A673 (cell line): ENCODE results near the gene RHBG. TPM values are rescaled to one million over a fixed set of nuclear protein-coding genes. Genes with fewer than 3 reads are reported as not detected.
A peak's percentile ranks its signal among the peaks of the same experiment; 100 is the strongest.

Source experiments
- BruUV-seq: library from RNA; stranded (reverse); fragments of 400-500 nt; replicated peaks from 2 replicates; lab custom pipeline; 2021; lab: Mats Ljungman, UMichigan
- CTCF ChIA-PET: fragments of 300-600 bp; sonication (Branson Sonifier 250); formaldehyde crosslinking; loops from one replicate; lab custom pipeline; 2022; ENCODE audit warnings: antibody characterized with exemption; lab: Charles Lee
- POLR2A ChIA-PET: fragments of 300-600 bp; sonication (Branson Sonifier 250); formaldehyde crosslinking; loops from one replicate; lab custom pipeline; 2022; ENCODE audit warnings: antibody characterized with exemption; ENCODE audit not compliant: low non-redundant PET; lab: Charles Lee
- DNase-seq: peaks from one replicate; pipeline ENCODE4 v3.0.0-alpha.2; 2015; ENCODE audit warnings: low spot score
- H3K27ac ChIP-seq: fragments of 200-600 bp; sonication (generic); 2 replicates; pipeline ENCODE4 v1.5.1; 2016; ENCODE audit warnings: mixed run types, low read depth, mild to moderate bottlenecking, mixed read lengths, antibody characterized with exemption, low read length; ENCODE audit not compliant: poor library complexity, severe bottlenecking
- H3K27me3 ChIP-seq: fragments of 200-600 bp; sonication (generic); replicated peaks from 2 replicates; pipeline ENCODE4 v1.6.1; 2017; ENCODE audit warnings: mixed run types, low read depth, mild to moderate bottlenecking, mixed read lengths, antibody characterized with exemption, low read length; ENCODE audit not compliant: insufficient read depth, poor library complexity
- H3K36me3 ChIP-seq: fragments of 200-600 bp; sonication (generic); 2 replicates; pipeline ENCODE4 v1.6.1; 2016; ENCODE audit warnings: mixed run types, mild to moderate bottlenecking, mixed read lengths, antibody characterized with exemption, low read length; ENCODE audit not compliant: insufficient read depth, poor library complexity, severe bottlenecking
- H3K4me1 ChIP-seq: fragments of 200-600 bp; sonication (generic); 2 replicates; pipeline ENCODE4 v1.6.1; 2017; ENCODE audit warnings: mixed run types, mild to moderate bottlenecking, mixed read lengths, antibody characterized with exemption, low read length; ENCODE audit not compliant: insufficient read depth, poor library complexity, severe bottlenecking
- H3K4me3 ChIP-seq: fragments of 200-600 bp; sonication (generic); 2 replicates; pipeline ENCODE4 v1.5.1; 2016; ENCODE audit warnings: low read depth, mixed run types, mild to moderate bottlenecking, mixed read lengths, low read length; ENCODE audit not compliant: poor library complexity, severe bottlenecking
- H3K9me3 ChIP-seq: fragments of 200-600 bp; sonication (generic); 2 replicates; pipeline ENCODE4 v1.6.1; 2016; ENCODE audit warnings: mixed run types, low read depth, mild to moderate bottlenecking, mixed read lengths, antibody characterized with exemption, low read length; ENCODE audit not compliant: poor library complexity, severe bottlenecking
- EZH2 ChIP-seq: fragments of 200-600 bp; sonication (generic); IDR thresholded peaks from 2 replicates; pipeline ENCODE4 v1.6.1; 2017; ENCODE audit warnings: borderline replicate concordance, low read depth, mild to moderate bottlenecking, mixed read lengths, antibody characterized with exemption, low read length; ENCODE audit not compliant: poor library complexity, severe bottlenecking
- intact Hi-C: fragments of 100-400 bp; cut with micrococcal nuclease; formaldehyde crosslinking; loops from one replicate; pipeline ENCODE4 v1.10.0; 2022; ENCODE audit not compliant: unreplicated experiment
- total RNA-seq: library from RNA; stranded (reverse); gene quantifications from 2 replicates; pipeline ENCODE4 v1.2.3, GENCODE V29; 2021
- TF ChIP-seq, protein P1 (sequence below): fragments of 300-800, 200-600 bp; sonication (generic); conservative IDR thresholded peaks from 2 replicates; pipeline ENCODE4 v1.5.1; 2017; ENCODE audit warnings: low read depth, mild to moderate bottlenecking, antibody characterized with exemption, low read length, moderate library complexity, mixed read lengths

Gene RHBG
- total RNA-seq, 1 experiment from 2014 or later: not detected

DNA sequence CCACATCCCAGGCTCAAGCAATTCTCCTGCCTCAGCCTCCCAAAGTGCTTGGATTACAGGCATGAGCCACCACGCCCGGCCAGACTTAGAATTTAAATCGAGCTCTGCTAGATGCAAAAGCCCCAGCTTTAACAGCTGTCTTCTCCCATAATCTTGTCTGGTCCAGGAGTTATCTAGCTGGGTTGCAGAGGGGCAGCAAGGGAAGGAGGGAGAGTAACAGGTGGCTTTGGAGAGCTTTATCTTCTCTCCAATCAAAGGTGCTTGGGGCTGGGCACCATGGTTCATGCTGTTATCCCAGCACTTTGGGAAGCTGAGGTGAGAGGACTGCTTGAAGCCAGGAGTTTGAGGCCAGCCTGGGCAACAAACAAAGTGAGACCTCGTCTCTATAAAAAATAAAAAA, 3.9 kb downstream of the RHBG start:
- TF ChIP-seq EZH2: no peak
- TF ChIP-seq, protein P1, sequence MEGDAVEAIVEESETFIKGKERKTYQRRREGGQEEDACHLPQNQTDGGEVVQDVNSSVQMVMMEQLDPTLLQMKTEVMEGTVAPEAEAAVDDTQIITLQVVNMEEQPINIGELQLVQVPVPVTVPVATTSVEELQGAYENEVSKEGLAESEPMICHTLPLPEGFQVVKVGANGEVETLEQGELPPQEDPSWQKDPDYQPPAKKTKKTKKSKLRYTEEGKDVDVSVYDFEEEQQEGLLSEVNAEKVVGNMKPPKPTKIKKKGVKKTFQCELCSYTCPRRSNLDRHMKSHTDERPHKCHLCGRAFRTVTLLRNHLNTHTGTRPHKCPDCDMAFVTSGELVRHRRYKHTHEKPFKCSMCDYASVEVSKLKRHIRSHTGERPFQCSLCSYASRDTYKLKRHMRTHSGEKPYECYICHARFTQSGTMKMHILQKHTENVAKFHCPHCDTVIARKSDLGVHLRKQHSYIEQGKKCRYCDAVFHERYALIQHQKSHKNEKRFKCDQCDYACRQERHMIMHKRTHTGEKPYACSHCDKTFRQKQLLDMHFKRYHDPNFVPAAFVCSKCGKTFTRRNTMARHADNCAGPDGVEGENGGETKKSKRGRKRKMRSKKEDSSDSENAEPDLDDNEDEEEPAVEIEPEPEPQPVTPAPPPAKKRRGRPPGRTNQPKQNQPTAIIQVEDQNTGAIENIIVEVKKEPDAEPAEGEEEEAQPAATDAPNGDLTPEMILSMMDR: no peak
- Histone ChIP-seq H3K27ac (no peak overlapping the region), H3K9me3 (no peaks in the 10 kb centered on the region), H3K4me1 (no peaks in the 10 kb centered on the region), H3K27me3 (no peaks in the 10 kb centered on the region), H3K4me3 (no peak overlapping the region), H3K36me3 (no peaks in the 10 kb centered on the region)
- intact Hi-C loops: no loop called here
- CTCF ChIA-PET: interaction anchor here (1.1 kb wide), 1 partner anchor 12 kb away, joined by 3 read pairs; no protein-coding TSS in a partner anchor
- no peak for DNase-seq
- BruUV-seq: no TSS peak
- POLR2A ChIA-PET: no interaction called here

DNA sequence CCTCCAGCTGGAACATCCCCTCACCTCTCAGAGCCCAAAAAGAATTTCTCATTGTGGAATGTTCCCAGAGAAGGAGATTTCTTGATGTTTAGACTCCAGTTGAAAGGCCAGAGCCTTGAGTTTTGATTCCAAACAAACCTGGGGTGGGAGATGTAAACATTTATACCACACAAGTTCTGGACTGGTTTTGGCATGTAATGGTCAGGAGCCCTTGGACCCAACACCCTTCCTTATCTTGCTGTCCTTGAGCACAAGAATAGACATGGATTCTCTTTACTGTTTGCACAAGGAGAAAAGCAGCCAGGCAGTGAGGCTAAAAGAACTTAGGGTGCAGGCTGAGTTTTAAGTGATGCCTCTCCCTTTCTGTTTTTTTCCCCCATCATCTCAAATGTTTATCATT, 4.5 kb downstream of the RHBG start:
- ChIA-PET POLR2A (no interaction called here), CTCF (interaction anchor here (1.1 kb wide), 1 partner anchor 11 kb away, joined by 3 read pairs; no protein-coding TSS in a partner anchor)
- no peaks in the 10 kb centered on the region for H3K36me3 ChIP-seq
- intact Hi-C loops: no loop called here
- H3K4me3 ChIP-seq: no peak overlapping the region
- H3K4me1 ChIP-seq: no peaks in the 10 kb centered on the region
- H3K27ac ChIP-seq: no peak overlapping the region
- no peaks in the 10 kb centered on the region for H3K9me3 ChIP-seq
- DNase-seq: no peak
- TF ChIP-seq, protein P1: no peak
- no peak for TF ChIP-seq EZH2
- H3K27me3 ChIP-seq: no peaks in the 10 kb centered on the region
- BruUV-seq: no TSS peak

DNA sequence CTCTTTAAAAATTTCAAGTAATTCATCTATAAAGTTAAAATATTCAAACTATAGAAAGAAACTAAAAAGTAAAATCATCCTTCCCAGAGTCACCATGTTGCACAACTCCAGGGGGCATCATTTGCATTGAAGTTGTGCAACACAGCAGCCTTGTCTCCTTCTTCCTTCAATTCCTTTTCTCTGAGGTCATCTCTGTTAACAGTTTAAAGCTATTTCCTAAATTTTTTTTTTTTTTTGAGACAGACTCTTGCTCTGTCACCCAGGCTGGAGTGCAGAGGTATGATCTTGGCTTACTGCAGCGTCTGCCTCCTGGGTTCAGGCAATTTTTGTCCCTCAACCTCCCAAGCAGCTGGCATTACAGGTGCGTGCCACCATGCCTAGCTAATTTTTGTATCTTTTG, 7.1 kb downstream of the RHBG start:
- Histone ChIP-seq H3K27ac (no peak overlapping the region), H3K4me1 (no peaks in the 10 kb centered on the region), H3K4me3 (no peak overlapping the region), H3K36me3 (no peaks in the 10 kb centered on the region), H3K27me3 (no peaks in the 10 kb centered on the region), H3K9me3 (no peaks in the 10 kb centered on the region)
- intact Hi-C loops: no loop called here
- ChIA-PET POLR2A (interaction anchor here (0.7 kb wide), 1 partner anchor 14 kb away, joined by 3 read pairs; no protein-coding TSS in a partner anchor), CTCF (interaction anchor here (0.6 to 1.0 kb wide), 2 partner anchors 9 to 81 kb away, joined by 3 to 9 read pairs; no protein-coding TSS in a partner anchor)
- DNase-seq: peak; percentile 67
- TF ChIP-seq, protein P1: peak; percentile 26; the same call in 1 of the 2 replicates
- no peak for TF ChIP-seq EZH2
- BruUV-seq: no TSS peak
